Measurements from ENCODE around the gene MLC1.

MLC1 gene

DNA sequence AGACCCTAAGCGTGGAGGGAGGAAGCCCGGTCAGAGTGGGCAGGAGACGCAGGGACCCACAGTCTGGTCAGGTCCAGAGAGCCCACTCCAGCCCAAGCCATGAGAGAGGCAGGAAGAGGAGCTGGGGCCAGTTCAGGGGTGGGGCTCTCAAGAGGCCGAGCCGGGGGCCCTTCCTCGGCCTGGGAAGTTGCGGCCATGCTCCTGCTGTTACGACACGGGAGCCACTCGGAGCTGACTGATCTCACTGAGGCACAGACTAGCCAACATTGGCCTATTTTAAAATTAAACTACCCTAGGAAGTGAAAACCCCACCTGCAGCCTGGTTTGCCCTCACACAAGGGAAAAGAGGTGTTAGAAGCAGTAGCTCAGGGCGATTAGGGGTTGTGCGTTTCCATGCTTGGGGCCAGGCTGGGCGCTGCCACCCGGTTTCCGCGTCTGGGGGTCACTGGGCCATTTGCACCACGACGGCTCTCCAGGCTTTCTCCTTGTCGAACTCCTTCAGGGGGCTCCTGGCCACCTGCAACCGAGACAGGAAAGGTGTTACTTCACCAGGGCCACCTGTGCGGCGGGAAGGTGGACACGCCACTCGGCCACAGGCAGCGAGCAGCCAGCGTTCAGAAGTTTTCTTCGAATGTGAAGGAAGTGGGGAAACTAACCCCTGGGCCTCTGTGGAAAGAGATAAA is 23.9 kb downstream of the MLC1 start:
- no peak for ATAC-seq
- Mint-ChIP-seq H3K27me3 (peaks cover 18% of the 10 kb centered on the region), H3K4me3 (no peak overlapping the region), H3K4me1 (no peaks in the 10 kb centered on the region), H3K9me3 (no peaks in the 10 kb centered on the region), H3K27ac (no peak overlapping the region), H3K36me3 (ENCODE audit: low read depth) (no peaks in the 10 kb centered on the region)
- DNase-seq = no peak

DNA sequence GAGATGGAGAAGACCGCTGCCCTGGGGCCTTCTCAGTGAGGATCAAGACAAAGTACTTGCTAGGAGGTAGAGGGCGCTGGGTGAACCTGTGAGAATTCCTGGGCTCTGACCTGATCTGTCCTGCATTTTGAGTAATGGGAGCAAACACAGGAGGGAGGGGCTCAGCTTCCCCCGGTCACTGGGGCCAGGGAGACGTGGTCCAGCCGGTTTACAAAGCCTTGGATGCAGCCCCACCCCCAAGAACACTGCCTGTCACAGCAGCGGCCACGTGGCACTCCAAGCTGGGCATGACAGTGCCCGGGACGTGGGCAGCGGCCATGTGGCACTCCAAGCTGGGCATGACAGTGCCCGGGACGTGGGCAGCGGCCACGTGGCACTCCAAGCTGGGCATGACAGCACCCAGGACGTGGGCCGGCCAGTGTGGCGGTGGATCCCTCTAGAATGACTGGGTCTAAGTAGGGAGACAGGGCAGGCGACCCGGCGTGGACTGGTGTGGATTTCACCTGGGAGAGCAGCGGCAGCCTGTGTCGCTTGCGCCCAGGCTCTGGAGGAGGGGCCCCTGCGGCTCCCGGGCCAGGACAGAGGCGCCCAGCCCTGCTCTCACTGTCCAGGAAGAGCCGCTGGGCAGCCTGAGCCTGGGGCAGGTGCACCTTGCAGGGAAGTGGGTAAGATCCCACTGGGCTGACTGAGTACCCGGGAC is 24.6 kb downstream of the MLC1 start:
- no peaks in the 10 kb centered on the region for H3K9me3 Mint-ChIP-seq
- no peak overlapping the region for H3K27ac Mint-ChIP-seq
- H3K27me3 Mint-ChIP-seq = peaks cover 23% of the 10 kb centered on the region
- ATAC-seq (no peak), DNase-seq (no peak)
- H3K4me3 Mint-ChIP-seq = no peak overlapping the region
- H3K4me1 Mint-ChIP-seq = no peaks in the 10 kb centered on the region
- H3K36me3 Mint-ChIP-seq (ENCODE audit: low read depth) = no peaks in the 10 kb centered on the region

DNA sequence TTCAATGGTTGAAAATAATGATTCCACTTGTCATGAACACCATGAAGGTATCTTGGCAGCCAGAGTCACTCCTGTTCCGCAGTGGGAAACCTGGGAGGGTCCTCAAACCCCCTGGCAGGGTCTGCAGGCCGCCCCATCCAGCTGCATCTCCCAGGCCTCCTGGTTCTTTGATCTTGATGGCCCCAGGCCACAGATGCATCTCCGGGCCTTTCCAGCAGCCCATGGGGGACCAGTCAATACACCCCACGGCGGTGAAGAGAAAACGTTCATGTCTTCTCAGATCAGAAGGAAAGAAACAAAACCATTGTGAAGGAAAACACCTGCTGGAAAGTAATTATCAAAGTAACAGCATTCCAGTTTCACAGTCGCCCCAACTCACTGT is 25.4 kb downstream of the MLC1 start:
- H3K27me3 Mint-ChIP-seq = peaks cover 24% of the 10 kb centered on the region
- no peak for ATAC-seq
- no peak for DNase-seq
- no peak overlapping the region for H3K27ac Mint-ChIP-seq
- H3K4me1 Mint-ChIP-seq = no peaks in the 10 kb centered on the region
- H3K4me3 Mint-ChIP-seq = no peak overlapping the region
- no peaks in the 10 kb centered on the region for H3K9me3 Mint-ChIP-seq
- no peaks in the 10 kb centered on the region for H3K36me3 Mint-ChIP-seq (ENCODE audit: low read depth)

DNA sequence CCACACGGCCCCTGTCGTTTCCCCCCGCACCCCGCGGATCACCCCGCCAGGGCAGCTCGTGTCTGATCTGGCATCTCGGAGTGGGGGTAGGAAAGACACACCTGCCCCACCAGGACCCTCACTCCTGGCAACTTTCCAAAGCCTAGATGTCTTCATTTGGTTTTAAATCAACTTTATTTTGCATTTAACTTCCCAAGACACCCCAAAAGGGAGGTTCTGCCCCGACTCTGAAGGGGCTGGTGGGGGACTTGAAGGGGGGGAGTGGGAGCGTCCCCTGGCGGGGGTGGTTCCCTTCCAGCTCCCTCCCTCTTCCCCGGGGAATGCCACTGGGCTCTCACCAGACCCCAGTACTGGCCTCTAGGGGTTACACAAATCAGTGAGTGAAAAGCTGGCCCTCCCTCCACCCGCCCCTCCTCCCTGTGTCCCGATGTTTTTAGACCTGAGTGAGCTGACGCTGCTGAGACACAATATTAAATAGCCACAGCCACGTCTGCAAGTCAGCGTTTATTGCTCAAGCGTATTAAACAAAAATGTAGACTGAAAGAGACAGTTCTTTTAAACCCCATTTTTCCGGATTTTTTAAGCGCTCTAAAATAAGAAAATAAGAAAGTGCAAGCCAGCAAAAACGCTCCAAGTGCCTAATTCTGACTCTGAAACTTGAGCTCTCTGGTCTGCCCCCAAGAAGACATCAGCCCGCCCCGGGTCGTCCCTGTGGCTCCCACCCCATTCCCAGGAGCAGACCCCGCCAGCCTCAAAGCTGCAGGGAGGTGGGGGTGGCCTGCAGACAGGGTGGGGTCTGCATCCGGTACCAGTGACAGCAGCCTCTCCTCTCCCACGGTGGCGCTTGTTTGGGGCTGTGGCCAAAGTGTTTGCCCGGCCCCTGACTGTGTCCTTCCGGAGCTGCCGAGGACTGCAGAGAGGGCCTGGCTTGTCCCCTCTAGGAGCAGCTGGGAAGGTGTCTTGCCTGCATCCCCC is 26.0 kb downstream of the MLC1 start:
- Mint-ChIP-seq H3K4me1 (no peaks in the 10 kb centered on the region), H3K27ac (no peak overlapping the region), H3K36me3 (ENCODE audit: low read depth) (no peaks in the 10 kb centered on the region), H3K27me3 (peaks cover 24% of the 10 kb centered on the region), H3K9me3 (no peaks in the 10 kb centered on the region), H3K4me3 (no peak overlapping the region)
- DNase-seq = no peak
- ATAC-seq = no peak

DNA sequence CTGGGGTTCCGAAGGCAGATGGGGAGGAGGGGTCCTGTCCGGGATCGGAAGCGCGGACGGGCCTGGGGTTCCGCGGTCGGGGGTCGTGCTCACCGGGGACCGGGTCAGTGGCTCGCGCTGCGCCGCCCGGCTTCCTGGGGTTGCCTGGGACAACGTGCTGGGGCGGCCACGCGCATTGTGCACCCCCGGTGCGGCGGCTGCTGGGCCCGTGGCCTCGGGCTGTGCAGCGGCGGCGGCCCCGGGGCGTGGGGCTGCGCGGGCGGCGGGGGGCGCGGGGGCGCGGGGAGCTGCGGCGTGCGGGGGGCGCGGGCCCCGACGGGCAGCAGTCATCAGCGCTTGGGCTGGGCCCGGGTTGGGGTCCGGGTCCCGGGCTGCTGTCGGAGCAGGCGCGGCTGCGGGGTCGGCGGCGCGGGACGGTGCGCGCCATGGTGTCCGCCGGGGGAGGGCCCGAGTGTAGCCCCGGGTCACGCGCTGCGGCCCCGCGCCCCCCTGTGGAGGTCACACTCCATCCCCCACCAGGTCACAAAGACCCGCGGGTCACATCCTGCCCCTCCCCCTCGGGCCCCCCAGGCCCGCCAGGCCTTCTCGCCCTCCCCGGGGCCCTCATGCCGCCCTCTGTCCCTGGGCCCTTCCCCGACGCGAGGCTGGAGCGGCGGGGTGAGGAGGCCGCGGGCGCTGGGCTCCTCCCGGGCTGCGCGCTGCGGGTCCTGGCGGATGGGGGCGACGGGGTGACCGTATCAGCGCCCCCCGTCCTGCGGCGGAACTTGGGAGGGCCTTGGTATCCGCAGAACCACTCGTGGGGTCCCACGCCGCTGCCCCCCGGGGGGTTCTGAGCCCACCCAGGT is 26.9 kb downstream of the MLC1 start, which contains the start of gene TTLL8:
Gene TTLL8, minus strand, starts transcription at position 238 of the 845 bp plus-strand sequence.
- no peaks in the 10 kb centered on the region for H3K4me1 Mint-ChIP-seq
- H3K9me3 Mint-ChIP-seq = no peaks in the 10 kb centered on the region
- ATAC-seq = peak; percentile 21
- DNase-seq = no peak
- no peaks in the 10 kb centered on the region for H3K36me3 Mint-ChIP-seq (ENCODE audit: low read depth)
- H3K4me3 Mint-ChIP-seq = no peak within 1 kb of the TSS
- H3K27me3 Mint-ChIP-seq = peaks cover 24% of the 10 kb centered on the region
- H3K27ac Mint-ChIP-seq = no peak within 1 kb of the TSS

DNA sequence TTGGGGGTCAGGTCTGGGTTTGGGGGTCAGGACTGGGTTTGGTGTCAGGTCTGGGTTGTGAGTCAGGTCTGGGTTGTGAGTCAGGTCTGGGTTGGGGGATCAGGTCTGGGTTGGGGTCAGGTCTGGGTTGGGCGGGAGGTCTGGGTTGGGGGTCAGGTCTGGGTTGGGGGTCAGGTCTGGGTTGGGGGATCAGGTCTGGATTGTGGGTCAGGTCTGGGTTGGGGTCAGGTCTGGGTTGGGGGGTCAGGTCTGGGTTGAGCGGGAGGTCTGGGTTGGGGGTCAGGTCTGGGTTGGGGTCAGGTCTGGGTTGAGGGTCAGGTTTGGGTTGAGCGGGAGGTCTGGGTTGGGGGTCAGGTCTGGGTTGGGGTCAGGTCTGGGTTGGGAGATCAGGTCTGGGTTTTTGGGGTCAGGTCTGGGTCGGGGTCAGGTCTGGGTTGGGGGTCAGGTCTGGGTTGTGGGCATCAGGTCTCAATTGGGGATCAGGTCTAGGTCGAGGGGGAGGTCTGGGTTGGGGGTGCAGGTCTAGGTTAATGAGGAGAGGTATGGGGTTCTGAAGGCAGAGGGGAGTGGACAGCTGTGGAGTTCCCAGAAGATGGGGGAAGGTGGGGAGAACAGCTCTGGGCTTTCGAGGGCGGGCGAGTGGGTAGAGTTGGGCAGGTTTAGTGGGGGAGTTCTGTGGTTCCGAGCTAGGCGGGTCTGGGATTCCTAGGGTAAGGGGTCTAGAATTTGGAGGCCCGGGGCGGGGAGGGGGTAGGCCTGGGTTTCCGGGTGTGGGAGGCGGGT is 27.8 kb downstream of the MLC1 start:
- Mint-ChIP-seq H3K27me3 (peaks cover 24% of the 10 kb centered on the region), H3K4me1 (no peaks in the 10 kb centered on the region), H3K27ac (no peak overlapping the region), H3K36me3 (ENCODE audit: low read depth) (no peaks in the 10 kb centered on the region), H3K9me3 (no peaks in the 10 kb centered on the region), H3K4me3 (no peak overlapping the region)
- ATAC-seq (no peak), DNase-seq (no peak)

DNA sequence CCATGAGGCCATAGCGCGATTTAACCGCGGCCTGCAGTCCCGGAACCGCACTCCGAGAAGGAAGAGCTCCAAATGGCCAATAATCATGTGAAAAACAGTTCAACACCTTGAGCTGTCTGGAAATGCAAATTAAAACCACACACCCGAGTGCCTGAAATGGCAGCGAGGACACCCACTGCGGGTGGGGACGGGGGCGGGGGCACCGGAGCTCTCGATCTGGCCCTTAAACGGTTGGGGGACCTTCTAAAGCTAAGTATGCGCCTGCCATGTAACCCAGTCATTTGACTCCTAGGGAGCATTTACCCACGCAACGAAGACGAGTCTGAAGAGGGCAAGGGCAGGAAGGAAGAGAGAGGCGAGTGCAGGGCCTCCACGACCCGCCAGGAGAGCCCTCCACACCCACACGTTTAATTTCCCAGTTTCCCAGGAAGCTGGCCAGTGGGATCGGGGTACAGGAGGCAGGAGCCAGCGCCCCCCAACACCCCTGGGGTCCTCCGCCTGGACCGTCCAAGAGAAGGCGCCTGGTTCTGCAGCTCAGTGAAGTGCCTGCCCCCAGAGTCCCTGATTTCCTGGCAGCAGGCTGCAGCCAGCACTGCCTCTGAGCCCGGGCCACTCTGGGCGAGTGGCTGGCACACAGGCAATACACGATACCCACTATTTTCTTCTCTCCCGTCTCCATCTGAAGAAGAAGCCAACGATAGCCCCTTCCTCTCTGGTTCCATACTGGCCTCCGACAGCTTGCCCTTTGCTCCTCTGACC is 28.8 kb downstream of the MLC1 start:
- H3K36me3 Mint-ChIP-seq (ENCODE audit: low read depth) = no peaks in the 10 kb centered on the region
- H3K4me1 Mint-ChIP-seq = no peaks in the 10 kb centered on the region
- no peak overlapping the region for H3K4me3 Mint-ChIP-seq
- H3K9me3 Mint-ChIP-seq = no peaks in the 10 kb centered on the region
- ATAC-seq (no peak), DNase-seq (no peak)
- H3K27me3 Mint-ChIP-seq = peaks cover 24% of the 10 kb centered on the region
- H3K27ac Mint-ChIP-seq = no peak overlapping the region

DNA sequence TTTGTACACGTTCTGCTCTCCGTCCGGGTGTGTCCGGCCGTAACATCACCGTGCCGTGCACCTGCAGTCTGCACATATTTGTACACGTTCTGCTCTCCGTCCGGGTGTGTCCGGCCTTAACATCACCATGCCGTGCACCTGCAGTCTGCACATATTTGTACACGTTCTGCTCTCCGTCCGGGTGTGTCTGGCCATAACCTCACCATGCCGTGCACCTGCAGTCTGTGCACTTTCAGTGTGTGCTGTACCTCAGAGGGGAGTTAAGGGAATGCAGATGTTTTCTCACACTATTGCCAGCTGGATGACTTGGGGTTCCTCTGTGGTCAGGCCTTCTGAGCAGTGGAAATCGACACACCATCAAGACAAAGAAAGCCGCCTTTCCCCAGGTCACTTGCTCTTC is 31.4 kb downstream of the MLC1 start:
- Mint-ChIP-seq H3K27me3 (peaks cover 15% of the 10 kb centered on the region), H3K4me3 (no peak overlapping the region), H3K4me1 (no peaks in the 10 kb centered on the region), H3K9me3 (no peaks in the 10 kb centered on the region), H3K27ac (no peak overlapping the region), H3K36me3 (ENCODE audit: low read depth) (no peaks in the 10 kb centered on the region)
- no peak for DNase-seq
- ATAC-seq = no peak

DNA sequence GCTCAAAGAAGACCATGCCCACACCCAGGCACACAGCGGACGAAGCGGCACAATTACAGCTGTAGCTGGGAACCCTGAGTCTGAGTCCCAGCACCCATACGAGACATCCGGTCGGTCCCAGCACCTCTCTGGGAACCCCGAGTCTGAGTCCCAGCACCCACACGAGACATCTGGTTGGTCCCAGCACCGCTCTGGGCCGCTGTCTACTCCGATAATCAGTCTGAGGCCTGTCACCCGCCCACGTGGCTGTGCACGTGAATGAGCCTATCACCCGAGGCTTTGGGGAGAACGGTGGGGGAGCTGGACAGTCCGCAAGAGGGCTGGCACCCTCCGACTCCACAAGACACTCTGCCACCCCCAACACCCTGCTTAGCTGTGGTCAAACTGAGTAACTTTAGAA is 33.3 kb downstream of the MLC1 start:
- no peak for DNase-seq
- H3K36me3 Mint-ChIP-seq (ENCODE audit: low read depth) = no peaks in the 10 kb centered on the region
- no peak overlapping the region for H3K27ac Mint-ChIP-seq
- peaks cover 9% of the 10 kb centered on the region for H3K27me3 Mint-ChIP-seq
- ATAC-seq = no peak
- no peaks in the 10 kb centered on the region for H3K4me1 Mint-ChIP-seq
- no peak overlapping the region for H3K4me3 Mint-ChIP-seq
- no peaks in the 10 kb centered on the region for H3K9me3 Mint-ChIP-seq

DNA sequence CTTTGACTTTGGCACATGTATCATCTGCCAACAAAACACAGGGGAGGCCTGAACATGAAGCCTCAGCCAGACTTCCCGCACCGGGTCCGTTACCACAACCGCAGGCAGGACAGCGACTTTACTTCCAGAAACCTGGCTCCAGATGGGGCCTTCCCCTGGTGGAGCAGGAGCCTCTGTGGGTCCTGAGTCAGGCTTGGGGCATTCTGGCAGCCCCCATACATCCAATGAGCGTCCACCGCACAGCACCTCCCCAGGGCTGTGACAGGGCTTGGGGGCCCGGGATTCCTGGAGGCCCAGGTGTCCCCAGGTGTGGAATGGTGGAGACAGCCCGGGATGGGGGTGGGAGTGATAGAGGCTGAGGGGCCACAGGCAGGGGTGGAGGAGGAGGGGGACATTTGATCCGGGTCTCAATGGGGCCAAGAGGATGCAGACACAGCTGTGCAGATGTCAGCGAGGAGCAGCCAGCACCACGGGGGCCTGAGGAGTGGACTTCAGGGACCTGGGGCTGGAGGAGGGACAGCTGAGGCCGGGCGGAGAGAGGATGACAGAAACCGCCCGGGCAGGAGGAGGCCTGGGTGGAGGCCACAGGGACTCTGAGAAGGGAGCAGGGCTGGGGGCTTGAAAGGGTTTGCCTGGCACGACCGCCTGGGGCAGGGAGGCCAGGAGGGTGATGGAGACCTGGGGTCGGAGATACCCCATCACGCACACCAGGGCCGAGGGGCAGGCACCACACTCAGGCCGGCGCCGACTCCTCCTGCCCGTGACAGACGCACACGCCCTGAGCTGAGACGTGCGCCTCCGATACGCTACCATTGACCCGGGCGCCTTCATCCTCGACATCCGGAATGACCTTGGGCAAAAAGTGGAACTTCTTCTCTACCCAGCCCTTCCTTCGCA is 35.7 kb downstream of the MLC1 start:
- Mint-ChIP-seq H3K36me3 (ENCODE audit: low read depth) (no peaks in the 10 kb centered on the region), H3K27me3 (peaks cover 4% of the 10 kb centered on the region), H3K27ac (no peak overlapping the region), H3K4me3 (no peak overlapping the region), H3K9me3 (no peaks in the 10 kb centered on the region), H3K4me1 (peaks cover 3% of the 10 kb centered on the region)
- DNase-seq (no peak), ATAC-seq (no peak)

DNA sequence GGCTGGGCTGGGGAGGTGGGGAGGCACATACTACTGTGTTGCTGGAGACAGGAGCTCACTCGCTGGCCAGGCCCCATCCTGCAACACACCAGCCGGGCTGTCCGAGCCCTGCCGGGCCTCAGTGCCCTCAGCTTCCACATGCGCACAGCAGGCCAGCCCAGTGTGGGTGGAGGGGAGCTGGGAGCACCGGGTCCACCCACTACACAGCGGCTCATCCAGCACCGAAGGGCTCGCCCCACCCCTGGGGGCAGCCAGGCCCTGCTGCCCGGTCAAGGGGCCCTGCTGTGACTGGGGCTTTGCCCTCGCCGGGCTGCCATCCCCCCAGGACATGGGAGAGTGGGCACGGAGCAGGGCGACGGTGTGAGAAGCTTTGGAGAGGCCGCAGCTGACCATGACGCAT is 36.4 kb downstream of the MLC1 start:
- peaks cover 8% of the 10 kb centered on the region for H3K4me1 Mint-ChIP-seq
- H3K36me3 Mint-ChIP-seq (ENCODE audit: low read depth) = no peaks in the 10 kb centered on the region
- no peak overlapping the region for H3K27ac Mint-ChIP-seq
- ATAC-seq = no peak
- peaks cover 6% of the 10 kb centered on the region for H3K27me3 Mint-ChIP-seq
- no peaks in the 10 kb centered on the region for H3K9me3 Mint-ChIP-seq
- no peak for DNase-seq
- H3K4me3 Mint-ChIP-seq = no peak overlapping the region

DNA sequence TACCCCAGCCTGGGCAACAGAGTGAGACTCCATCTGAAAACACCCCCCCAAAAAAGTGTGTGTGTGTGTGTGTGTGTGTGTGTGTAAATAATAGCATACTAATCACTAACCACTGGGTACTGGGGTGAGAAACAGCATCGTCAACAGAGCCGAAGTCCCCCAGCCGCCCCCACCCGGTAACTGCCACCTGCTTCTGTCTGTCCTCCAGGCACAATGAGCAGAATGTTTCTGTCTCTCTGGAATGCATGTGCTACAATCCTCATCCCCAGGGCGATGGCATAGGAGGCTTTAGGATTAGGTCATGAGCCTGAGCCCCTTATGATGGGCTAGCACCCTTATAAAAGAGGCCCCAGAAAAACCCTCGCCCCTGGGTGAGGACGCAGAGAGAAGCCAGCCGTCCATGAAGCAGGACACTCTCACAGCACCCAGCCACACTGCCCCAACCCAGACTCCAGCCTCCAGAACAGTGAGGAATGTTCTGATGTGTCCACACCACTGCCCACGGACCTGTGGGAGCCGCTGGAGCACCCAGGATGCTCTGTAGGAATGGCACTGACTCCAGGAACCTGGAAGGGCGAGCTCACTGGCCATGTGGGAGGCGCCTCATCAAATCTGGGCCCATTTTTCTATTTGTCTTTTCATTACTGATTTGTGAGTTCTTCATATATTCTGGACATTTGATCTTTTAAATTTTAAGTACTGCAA is 37.0 kb downstream of the MLC1 start:
- peaks cover 11% of the 10 kb centered on the region for H3K27me3 Mint-ChIP-seq
- no peaks in the 10 kb centered on the region for H3K36me3 Mint-ChIP-seq (ENCODE audit: low read depth)
- ATAC-seq = no peak
- no peaks in the 10 kb centered on the region for H3K9me3 Mint-ChIP-seq
- H3K27ac Mint-ChIP-seq = no peak overlapping the region
- peaks cover 8% of the 10 kb centered on the region for H3K4me1 Mint-ChIP-seq
- no peak overlapping the region for H3K4me3 Mint-ChIP-seq
- DNase-seq = no peak
